HG03442 (cell line): Measurements from ENCODE around the gene CLCN2.

Source experiments
- ATAC-seq: cut with Tn5 transposase; IDR thresholded peaks from one replicate; pipeline ENCODE4 v1.9.1; 2021; ENCODE audit warnings: mild to moderate bottlenecking, moderate library complexity; ENCODE audit not compliant: unreplicated experiment

Gene CLCN2

DNA sequence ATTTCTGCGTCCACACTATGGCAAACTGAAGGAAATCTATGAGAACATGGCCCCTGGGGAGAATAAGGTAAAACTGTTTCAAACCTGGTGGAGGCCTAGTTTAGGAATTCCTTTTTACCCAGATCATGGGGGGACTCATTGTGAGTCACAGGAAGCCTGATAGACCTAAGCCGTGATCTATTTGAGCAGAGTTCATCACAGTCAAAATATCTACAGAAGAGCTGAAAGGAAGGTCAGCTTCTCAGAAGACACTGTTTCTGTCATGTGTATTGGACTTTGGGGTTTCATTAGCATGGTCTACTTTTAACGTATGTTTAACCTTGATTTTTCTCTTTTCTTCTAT, 61.1 kb downstream of the CLCN2 start:
- ATAC-seq: no peak

DNA sequence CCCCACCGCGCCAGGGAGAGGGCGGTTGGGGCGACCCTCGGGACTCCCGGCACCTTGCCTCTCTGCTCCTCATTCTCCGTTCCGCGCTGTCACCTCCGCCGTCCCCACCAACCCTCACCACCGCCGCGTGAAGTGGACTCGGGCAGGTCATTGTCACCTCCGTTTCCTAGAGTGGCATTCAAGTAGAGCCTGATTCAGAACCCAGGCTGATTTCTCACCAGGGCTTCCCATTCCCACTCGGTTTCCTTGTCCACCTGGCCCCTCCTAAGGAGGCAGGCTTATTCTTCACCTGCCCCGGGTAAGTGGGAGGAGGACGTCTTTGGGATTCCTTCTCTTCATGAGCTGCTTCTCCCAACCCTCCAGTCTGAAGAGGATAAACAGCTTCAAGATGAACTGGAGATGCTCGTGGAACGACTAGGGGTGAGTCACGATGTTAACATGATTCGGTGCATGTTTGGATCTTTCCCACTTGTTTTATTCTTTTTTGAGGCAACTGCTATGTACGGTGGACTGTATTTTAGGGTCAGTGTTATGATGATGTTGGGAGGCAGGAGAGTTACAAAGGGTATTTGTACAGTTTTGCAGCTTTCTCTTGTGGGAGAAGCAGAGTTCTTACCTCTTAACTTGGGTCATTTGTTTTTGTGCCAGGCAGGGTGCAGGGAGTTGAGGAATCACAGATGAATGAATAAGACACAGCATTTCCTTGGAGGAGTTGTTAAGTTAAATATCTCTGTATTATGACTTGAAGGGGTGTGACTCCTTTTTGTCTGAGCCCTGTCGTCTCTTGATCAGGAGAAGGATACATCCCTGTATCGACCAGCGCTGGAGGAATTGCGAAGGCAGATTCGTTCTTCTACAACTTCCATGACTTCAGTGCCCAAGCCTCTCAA, 61.7 kb downstream of the CLCN2 start:
- ATAC-seq: no peak

DNA sequence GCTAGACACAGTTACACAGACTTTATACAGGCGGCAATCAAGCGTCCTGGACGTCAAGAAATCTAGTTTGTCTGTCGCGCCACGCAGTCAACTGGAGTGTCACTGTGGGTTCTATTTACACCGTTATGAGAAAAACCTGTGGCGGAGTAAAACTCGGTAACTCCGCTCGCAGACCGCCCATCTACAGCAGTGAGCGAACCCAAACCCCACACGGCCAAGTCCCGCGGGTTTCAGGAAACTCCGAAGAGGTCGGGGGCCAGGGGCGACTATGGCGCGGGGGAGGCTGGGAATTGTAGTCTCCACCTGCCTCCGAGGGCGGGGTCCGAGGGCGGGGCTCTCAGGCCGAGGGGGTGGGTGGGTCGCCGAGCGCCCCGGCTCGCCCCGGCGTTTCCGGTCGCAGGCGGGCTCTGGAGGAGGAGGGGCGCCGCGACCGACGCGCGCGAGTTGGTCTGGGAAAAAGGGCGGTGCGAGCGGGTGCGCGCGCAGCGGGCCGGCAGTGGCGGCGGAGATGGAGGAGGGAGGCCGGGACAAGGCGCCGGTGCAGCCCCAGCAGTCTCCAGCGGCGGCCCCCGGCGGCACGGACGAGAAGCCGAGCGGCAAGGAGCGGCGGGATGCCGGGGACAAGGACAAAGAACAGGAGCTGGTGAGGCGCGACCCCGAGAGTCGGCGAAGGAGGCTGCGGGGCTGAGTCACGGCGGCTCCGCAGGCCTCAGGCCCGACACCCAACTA, 62.5 kb downstream of the CLCN2 start, which contains the start of gene PSMD2:
PSMD2 (plus strand) TSS at position 483 of the 729 bp plus-strand sequence; CDS start at position 509, 26 bp downstream.
- ATAC-seq: peak; percentile 89

DNA sequence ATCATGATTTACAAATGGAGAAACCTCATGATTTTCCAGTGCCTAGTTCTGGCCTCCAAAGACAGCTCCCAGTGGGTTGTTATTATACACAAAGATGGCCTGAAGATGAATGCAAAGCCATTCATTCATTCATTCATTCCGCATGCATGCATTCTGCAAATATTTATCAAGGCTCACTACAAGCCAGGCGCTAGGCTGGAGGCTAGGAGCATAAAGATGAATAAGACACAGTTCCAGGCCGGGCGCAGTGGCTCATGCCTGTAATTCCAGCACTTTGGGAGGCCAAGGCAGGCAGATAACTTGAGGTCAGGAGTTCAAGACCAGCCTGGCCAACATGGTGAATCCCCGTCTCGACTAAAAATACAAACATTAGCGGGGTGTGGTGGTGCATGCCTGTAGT, 64.8 kb downstream of the CLCN2 start:
- ATAC-seq: no peak
